ENCODE measurements around the gene TUT1.

DNA sequence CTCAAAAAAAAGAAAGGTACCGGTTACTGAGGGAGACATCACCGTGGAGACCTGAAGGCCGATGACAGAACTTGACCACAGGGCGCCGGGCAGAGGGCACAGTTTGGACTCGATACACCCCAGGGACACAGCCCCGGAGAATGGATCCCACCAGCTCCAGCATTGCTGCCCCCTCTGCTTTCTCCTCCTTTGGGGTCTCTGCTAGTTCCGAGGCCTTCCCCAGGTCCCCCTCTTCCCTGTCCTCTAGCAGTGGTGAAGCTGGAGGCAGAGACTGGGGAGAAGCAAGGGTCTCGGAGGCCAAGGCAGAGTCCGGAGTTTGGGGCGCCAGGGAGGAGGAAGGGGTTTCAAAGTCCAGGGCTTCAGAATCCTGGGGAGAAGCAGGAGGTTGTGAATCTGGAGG is 12.8 kb downstream of the TUT1 start:
- TF ChIP-seq, protein P1, sequence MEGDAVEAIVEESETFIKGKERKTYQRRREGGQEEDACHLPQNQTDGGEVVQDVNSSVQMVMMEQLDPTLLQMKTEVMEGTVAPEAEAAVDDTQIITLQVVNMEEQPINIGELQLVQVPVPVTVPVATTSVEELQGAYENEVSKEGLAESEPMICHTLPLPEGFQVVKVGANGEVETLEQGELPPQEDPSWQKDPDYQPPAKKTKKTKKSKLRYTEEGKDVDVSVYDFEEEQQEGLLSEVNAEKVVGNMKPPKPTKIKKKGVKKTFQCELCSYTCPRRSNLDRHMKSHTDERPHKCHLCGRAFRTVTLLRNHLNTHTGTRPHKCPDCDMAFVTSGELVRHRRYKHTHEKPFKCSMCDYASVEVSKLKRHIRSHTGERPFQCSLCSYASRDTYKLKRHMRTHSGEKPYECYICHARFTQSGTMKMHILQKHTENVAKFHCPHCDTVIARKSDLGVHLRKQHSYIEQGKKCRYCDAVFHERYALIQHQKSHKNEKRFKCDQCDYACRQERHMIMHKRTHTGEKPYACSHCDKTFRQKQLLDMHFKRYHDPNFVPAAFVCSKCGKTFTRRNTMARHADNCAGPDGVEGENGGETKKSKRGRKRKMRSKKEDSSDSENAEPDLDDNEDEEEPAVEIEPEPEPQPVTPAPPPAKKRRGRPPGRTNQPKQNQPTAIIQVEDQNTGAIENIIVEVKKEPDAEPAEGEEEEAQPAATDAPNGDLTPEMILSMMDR (IDR thresholded peaks at IDR 0.05; ENCODE audit: low read depth, low read length, missing input control) = no peak
- no peak for TF ChIP-seq RAD21 (IDR thresholded peaks at IDR 0.05)
- TF ChIP-seq, protein P2, sequence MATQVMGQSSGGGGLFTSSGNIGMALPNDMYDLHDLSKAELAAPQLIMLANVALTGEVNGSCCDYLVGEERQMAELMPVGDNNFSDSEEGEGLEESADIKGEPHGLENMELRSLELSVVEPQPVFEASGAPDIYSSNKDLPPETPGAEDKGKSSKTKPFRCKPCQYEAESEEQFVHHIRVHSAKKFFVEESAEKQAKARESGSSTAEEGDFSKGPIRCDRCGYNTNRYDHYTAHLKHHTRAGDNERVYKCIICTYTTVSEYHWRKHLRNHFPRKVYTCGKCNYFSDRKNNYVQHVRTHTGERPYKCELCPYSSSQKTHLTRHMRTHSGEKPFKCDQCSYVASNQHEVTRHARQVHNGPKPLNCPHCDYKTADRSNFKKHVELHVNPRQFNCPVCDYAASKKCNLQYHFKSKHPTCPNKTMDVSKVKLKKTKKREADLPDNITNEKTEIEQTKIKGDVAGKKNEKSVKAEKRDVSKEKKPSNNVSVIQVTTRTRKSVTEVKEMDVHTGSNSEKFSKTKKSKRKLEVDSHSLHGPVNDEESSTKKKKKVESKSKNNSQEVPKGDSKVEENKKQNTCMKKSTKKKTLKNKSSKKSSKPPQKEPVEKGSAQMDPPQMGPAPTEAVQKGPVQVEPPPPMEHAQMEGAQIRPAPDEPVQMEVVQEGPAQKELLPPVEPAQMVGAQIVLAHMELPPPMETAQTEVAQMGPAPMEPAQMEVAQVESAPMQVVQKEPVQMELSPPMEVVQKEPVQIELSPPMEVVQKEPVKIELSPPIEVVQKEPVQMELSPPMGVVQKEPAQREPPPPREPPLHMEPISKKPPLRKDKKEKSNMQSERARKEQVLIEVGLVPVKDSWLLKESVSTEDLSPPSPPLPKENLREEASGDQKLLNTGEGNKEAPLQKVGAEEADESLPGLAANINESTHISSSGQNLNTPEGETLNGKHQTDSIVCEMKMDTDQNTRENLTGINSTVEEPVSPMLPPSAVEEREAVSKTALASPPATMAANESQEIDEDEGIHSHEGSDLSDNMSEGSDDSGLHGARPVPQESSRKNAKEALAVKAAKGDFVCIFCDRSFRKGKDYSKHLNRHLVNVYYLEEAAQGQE (IDR thresholded peaks at IDR 0.05) = no peak
- no peak for TF ChIP-seq MAX (IDR thresholded peaks at IDR 0.05)
- no peak for TF ChIP-seq TAF1 (conservative IDR thresholded peaks at IDR 0.05)
- TF ChIP-seq JUND (IDR thresholded peaks at IDR 0.05) = no peak
- no peak for TF ChIP-seq ZBTB33 (IDR thresholded peaks at IDR 0.05)
- TF ChIP-seq SP1 (IDR thresholded peaks at IDR 0.05) = no peak
- TF ChIP-seq, protein P3, sequence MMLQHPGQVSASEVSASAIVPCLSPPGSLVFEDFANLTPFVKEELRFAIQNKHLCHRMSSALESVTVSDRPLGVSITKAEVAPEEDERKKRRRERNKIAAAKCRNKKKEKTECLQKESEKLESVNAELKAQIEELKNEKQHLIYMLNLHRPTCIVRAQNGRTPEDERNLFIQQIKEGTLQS (IDR thresholded peaks at IDR 0.05) = no peak
- TF ChIP-seq YY1 (IDR thresholded peaks at IDR 0.05) = no peak
- TF ChIP-seq EGR1 (IDR thresholded peaks at IDR 0.05; ENCODE audit: low read depth in 2 of 2) = no peak
- no peak for TF ChIP-seq GABPA (IDR thresholded peaks at IDR 0.05 in 1 of 2, conservative IDR thresholded peaks at IDR 0.05 in 1 of 2)
- TF ChIP-seq FOXA1 (IDR thresholded peaks at IDR 0.05) = no peak

Data from liver (tissue), 3 donors.